ENCODE data around the gene CHST3. TPM values are rescaled to one million over a fixed set of nuclear protein-coding genes. Genes with fewer than 3 reads are reported as not detected.
"Not testable (repeated sequence)": the region's sequence is repeated elsewhere in the genome, so short reads cannot be mapped to it uniquely, and the experiment has no call there.

CHST3 gene, protein sequence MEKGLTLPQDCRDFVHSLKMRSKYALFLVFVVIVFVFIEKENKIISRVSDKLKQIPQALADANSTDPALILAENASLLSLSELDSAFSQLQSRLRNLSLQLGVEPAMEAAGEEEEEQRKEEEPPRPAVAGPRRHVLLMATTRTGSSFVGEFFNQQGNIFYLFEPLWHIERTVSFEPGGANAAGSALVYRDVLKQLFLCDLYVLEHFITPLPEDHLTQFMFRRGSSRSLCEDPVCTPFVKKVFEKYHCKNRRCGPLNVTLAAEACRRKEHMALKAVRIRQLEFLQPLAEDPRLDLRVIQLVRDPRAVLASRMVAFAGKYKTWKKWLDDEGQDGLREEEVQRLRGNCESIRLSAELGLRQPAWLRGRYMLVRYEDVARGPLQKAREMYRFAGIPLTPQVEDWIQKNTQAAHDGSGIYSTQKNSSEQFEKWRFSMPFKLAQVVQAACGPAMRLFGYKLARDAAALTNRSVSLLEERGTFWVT
- total RNA-seq: 10 to 100 TPM in 2 of 6 donors, 1 to 10 TPM in 4; 5.4 to 15.0 (median 8.4) TPM

DNA sequence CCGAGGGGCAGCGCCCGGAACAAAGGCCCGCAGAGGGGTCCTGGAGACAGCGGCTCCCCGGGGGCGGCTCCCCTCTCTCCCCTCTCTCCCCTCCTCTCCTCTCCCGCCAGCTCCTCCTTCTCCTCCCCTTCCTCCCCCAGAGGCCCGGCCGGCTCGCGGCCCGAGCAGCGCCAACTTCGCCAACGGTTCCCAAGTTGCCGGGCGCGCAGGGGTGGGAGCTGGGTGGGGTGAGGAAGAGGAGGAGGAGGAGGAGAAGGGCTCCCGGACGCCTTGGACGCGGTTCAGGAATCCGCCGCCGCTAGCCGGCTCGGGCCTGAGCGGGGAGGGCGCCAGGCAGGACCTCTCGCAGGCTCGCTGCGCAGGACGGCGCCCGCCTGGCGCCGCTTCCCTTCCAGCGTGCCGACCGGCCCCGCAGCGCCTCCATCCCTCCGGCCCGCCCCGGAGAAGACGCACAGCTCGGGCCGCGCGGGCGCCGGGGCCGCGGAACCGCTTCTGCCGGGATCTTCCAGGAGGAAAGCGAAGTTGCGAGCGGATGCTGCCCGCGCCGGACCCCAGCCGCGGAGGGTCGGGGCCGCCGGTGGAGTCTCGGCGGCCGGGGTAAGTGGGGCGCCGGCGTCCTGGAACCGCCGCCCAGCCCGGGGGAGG, at the start of gene CHST3:
Gene CHST3, plus strand, starts transcription at position 298 of the 645 bp plus-strand sequence. CDS start 41,448 bp downstream, outside the sequence.
- peak within 1 kb of the TSS; percentile 38 to 72 (median 67) for H3K4me3 ChIP-seq
- peak; percentile 68 to 86 for ATAC-seq (ENCODE audit: low FRiP score in 2 of 2)

DNA sequence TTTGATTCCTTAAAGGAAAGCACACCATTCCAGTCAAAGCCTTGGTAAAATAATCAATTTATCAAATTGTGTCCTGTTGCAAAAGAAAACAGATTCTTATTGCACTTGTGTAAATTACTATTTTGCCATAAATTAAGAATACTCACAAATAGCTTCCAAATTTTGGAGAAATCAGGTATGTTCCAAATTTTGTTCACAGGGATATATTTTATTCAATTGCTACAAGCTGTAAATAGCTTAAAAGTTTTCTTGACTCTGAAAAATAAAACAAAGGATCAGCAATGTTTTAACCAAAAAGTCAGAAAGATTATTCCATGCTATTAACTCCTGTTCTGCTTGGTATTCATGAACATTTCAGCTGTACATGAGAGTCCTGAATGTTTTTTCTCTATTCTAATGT, 47.4 kb upstream of the CHST3 start:
- H3K4me3 ChIP-seq: no peak overlapping the region
- H3K27ac ChIP-seq: no peak overlapping the region
- peaks cover 0 to 3% (median 0%) of the 10 kb centered on the region in 4 donors for H3K4me1 ChIP-seq
- TF ChIP-seq POLR2AphosphoS5 (IDR thresholded peaks at IDR 0.05): no peak
- TF ChIP-seq, protein P1, sequence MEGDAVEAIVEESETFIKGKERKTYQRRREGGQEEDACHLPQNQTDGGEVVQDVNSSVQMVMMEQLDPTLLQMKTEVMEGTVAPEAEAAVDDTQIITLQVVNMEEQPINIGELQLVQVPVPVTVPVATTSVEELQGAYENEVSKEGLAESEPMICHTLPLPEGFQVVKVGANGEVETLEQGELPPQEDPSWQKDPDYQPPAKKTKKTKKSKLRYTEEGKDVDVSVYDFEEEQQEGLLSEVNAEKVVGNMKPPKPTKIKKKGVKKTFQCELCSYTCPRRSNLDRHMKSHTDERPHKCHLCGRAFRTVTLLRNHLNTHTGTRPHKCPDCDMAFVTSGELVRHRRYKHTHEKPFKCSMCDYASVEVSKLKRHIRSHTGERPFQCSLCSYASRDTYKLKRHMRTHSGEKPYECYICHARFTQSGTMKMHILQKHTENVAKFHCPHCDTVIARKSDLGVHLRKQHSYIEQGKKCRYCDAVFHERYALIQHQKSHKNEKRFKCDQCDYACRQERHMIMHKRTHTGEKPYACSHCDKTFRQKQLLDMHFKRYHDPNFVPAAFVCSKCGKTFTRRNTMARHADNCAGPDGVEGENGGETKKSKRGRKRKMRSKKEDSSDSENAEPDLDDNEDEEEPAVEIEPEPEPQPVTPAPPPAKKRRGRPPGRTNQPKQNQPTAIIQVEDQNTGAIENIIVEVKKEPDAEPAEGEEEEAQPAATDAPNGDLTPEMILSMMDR (IDR thresholded peaks at IDR 0.05): no peak
- TF ChIP-seq POLR2A (IDR thresholded peaks at IDR 0.05): no peak
- no peak for TF ChIP-seq EP300 (IDR thresholded peaks at IDR 0.05)
- H3K27me3 ChIP-seq: no peaks in the 10 kb centered on the region
- ATAC-seq (ENCODE audit: low FRiP score in 2 of 2): no peak
- DNase-seq: no peak
- H3K36me3 ChIP-seq: no peaks in the 10 kb centered on the region
- peaks cover 0 to 7% (median 0%) of the 10 kb centered on the region in 4 donors for H3K9me3 ChIP-seq

More for the DNA sequence above, at the start of gene CHST3:
- DNase-seq: peak; percentile 19 to 92
- Histone ChIP-seq H3K4me1 (peaks cover 10 to 34% (median 16%) of the 10 kb centered on the region in 4 donors), H3K27me3 (peaks cover 0 to 16% (median 4%) of the 10 kb centered on the region in 4 donors), H3K9me3 (no peaks in the 10 kb centered on the region), H3K27ac (peak within 1 kb of the TSS; percentile 86 to 97 (median 92)), H3K36me3 (no peaks in the 10 kb centered on the region)
- WGBS, 2 donors: 0 to 2% methylated on average over 9 to 28 of the region's 77 CpGs
- TF ChIP-seq, protein P1 (IDR thresholded peaks at IDR 0.05): no peak
- TF ChIP-seq EP300 (IDR thresholded peaks at IDR 0.05) (no peak), POLR2AphosphoS5 (IDR thresholded peaks at IDR 0.05) (peak in 1 of 2 donors; percentile 2), POLR2A (IDR thresholded peaks at IDR 0.05) (peak in 1 of 4 donors; percentile 47)

DNA sequence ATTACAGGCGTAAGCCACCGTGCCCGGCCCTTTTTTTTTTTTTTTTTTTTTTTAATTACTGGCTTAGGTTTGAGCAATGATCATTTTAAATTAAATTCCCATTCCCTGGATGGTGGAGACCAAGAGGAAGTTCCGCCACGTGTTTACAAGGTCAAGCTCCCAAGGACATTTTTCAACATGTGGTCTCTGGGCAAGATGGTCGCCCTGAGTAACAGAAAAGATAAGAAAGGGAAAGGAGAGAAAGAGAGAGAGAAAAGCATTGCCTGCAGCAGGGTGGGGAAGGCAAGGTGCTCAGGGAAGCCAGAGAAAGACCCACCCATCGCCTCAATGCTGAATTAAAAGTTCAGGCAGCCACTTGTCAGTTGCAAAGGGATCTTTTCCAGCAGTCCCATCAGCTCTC, 45.2 kb upstream of the CHST3 start:
- Histone ChIP-seq H3K36me3 (no peaks in the 10 kb centered on the region), H3K9me3 (no peaks in the 10 kb centered on the region), H3K27me3 (no peaks in the 10 kb centered on the region), H3K4me3 (no peak overlapping the region), H3K27ac (no peak overlapping the region), H3K4me1 (peaks cover 0 to 3% (median 0%) of the 10 kb centered on the region in 4 donors)
- DNase-seq: no peak
- WGBS, 2 donors: 71 to 85% methylated on average over 7 of the region's 7 CpGs
- ATAC-seq (ENCODE audit: low FRiP score in 2 of 2): no peak
- TF ChIP-seq POLR2A (IDR thresholded peaks at IDR 0.05) (no peak), POLR2AphosphoS5 (IDR thresholded peaks at IDR 0.05) (no peak), EP300 (IDR thresholded peaks at IDR 0.05) (no peak)
- TF ChIP-seq, protein P1 (IDR thresholded peaks at IDR 0.05): no peak

DNA sequence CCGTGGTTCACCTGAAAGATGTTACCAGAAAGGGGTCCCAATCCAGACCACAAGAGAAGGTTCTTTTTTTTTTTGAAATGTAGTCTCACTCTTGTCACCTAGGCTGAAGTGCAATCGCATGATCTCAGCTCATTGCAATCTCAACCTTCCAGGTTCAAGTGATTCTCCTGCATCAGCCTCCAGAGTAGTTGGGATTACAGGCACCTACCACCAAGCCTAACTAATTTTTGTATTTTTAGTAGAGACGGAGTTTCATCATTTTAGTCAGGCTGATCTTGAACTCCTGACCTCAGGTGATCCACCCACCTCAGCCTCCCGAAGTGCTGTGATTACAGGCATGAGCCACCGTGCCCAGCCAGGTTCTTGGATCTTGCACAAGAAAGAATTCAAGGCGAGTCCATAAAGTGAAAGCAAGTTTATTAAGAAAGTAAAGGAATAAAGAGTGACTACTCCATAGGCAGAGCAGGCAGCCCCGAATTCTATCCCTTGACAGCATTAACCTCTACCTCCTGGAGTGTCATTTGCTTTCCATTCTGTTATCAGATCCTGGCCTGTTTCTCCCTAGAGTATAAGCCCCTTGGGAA, 44.1 kb upstream of the CHST3 start:
- H3K27me3 ChIP-seq; H3K4me3 ChIP-seq; H3K9me3 ChIP-seq; ATAC-seq (ENCODE audit: low FRiP score in 2 of 2); H3K4me1 ChIP-seq; DNase-seq; H3K36me3 ChIP-seq; H3K27ac ChIP-seq: not testable (repeated sequence)
- WGBS, 2 donors: 80 to 84% methylated on average over 7 of the region's 7 CpGs
